HepG2 (cell line): ENCODE data around the gene DCDC1.

Experiments
- BRCA1 ChIP-seq: sonication (generic); formaldehyde crosslinking; IDR thresholded peaks from 2 replicates; pipeline ENCODE4 v1.4.0; 2020; ENCODE audit warnings: missing genetic modification reagents
- JUNB ChIP-seq: sonication (generic); formaldehyde crosslinking; IDR thresholded peaks from 2 replicates; pipeline ENCODE4 v1.8.0; 2022; ENCODE audit warnings: missing genetic modification reagents, mild to moderate bottlenecking, borderline replicate concordance
- MAZ ChIP-seq, 2 experiments: sonication (generic) in 1 of 2; formaldehyde crosslinking in 1 of 2; IDR thresholded peaks; 2 replicates each; pipeline versions ENCODE4 v1.5.0 to v1.6.1; 2012 to 2020; ENCODE audit warnings: low read depth in 2 of 2, mild to moderate bottlenecking in 2 of 2, borderline replicate concordance in 1 of 2, improper control_type of control experiment in 1 of 2, low read length in 1 of 2, missing genetic modification reagents in 1 of 2, moderate library complexity in 1 of 2
- ONECUT2 ChIP-seq: sonication (generic); formaldehyde crosslinking; IDR thresholded peaks from 2 replicates; pipeline ENCODE4 v1.4.0; 2020; ENCODE audit warnings: missing genetic modification reagents
- SNAI1 ChIP-seq: sonication (generic); formaldehyde crosslinking; IDR thresholded peaks from 2 replicates; pipeline ENCODE4 v1.5.0; 2020; ENCODE audit warnings: mild to moderate bottlenecking, missing genetic modification reagents, borderline replicate concordance
- TAF1 ChIP-seq: sonication (generic); formaldehyde crosslinking; IDR thresholded peaks from 2 replicates; pipeline ENCODE4 v1.4.0; 2020; ENCODE audit warnings: missing genetic modification reagents
- ZNF432 ChIP-seq: sonication (generic); formaldehyde crosslinking; IDR thresholded peaks from 2 replicates; pipeline ENCODE4 v1.5.0; 2020; ENCODE audit warnings: missing genetic modification reagents, mild to moderate bottlenecking, borderline replicate concordance
- TF ChIP-seq, protein P1 (sequence below): sonication (generic); formaldehyde crosslinking; IDR thresholded peaks from 2 replicates; pipeline ENCODE4 v1.5.0; 2020; ENCODE audit warnings: mild to moderate bottlenecking, missing genetic modification reagents, moderate library complexity
- TF ChIP-seq, protein P2 (sequence below): sonication (generic); formaldehyde crosslinking; IDR thresholded peaks from 2 replicates; pipeline ENCODE4 v1.4.0; 2020; ENCODE audit warnings: mild to moderate bottlenecking, missing genetic modification reagents
- TF ChIP-seq, protein P3 (sequence below): sonication (generic); formaldehyde crosslinking; IDR thresholded peaks from 2 replicates; pipeline ENCODE4 v1.8.1; 2023; ENCODE audit warnings: mild to moderate bottlenecking, inconsistent platforms, moderate library complexity, missing genetic modification reagents, borderline replicate concordance

DNA sequence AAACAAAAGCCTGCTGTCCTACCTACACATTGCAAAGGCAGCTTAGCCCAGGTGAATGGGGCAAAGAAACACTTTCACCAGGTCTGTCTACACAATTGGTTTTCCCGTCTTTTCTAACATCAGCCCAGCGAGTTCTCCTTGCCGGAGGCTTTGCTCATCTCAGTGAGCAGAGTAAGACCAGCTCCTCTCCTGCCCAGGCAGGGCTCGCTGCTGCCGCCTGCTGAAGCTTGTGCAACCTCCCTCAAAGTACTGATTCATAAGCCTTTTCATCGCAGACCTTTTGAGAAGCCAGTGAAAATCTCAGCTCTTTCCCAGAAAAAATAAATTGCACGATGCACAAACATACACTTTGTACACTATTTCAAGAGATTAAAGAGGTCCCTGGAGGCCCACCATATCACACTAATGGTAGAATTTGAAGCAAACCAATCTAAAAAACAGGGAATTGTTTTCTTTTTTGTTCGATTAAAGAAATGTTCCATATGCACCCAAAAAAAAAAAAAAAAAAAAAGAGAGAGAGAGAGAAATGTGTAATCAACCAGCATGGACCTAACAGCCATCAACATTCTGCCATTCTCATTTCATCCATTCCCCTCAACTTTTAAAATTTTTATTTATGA lies 455.3 kb downstream of the DCDC1 start:
- TF ChIP-seq, protein P1, sequence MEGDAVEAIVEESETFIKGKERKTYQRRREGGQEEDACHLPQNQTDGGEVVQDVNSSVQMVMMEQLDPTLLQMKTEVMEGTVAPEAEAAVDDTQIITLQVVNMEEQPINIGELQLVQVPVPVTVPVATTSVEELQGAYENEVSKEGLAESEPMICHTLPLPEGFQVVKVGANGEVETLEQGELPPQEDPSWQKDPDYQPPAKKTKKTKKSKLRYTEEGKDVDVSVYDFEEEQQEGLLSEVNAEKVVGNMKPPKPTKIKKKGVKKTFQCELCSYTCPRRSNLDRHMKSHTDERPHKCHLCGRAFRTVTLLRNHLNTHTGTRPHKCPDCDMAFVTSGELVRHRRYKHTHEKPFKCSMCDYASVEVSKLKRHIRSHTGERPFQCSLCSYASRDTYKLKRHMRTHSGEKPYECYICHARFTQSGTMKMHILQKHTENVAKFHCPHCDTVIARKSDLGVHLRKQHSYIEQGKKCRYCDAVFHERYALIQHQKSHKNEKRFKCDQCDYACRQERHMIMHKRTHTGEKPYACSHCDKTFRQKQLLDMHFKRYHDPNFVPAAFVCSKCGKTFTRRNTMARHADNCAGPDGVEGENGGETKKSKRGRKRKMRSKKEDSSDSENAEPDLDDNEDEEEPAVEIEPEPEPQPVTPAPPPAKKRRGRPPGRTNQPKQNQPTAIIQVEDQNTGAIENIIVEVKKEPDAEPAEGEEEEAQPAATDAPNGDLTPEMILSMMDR (CRISPR knock-in tag) = peak; percentile 74
- TF ChIP-seq, protein P2, sequence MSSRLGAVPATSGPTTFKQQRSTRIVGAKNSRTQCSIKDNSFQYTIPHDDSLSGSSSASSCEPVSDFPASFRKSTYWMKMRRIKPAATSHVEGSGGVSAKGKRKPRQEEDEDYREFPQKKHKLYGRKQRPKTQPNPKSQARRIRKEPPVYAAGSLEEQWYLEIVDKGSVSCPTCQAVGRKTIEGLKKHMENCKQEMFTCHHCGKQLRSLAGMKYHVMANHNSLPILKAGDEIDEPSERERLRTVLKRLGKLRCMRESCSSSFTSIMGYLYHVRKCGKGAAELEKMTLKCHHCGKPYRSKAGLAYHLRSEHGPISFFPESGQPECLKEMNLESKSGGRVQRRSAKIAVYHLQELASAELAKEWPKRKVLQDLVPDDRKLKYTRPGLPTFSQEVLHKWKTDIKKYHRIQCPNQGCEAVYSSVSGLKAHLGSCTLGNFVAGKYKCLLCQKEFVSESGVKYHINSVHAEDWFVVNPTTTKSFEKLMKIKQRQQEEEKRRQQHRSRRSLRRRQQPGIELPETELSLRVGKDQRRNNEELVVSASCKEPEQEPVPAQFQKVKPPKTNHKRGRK (CRISPR knock-in tag) = no peak
- no peak for TF ChIP-seq SNAI1 (CRISPR knock-in tag)
- TF ChIP-seq, protein P3, sequence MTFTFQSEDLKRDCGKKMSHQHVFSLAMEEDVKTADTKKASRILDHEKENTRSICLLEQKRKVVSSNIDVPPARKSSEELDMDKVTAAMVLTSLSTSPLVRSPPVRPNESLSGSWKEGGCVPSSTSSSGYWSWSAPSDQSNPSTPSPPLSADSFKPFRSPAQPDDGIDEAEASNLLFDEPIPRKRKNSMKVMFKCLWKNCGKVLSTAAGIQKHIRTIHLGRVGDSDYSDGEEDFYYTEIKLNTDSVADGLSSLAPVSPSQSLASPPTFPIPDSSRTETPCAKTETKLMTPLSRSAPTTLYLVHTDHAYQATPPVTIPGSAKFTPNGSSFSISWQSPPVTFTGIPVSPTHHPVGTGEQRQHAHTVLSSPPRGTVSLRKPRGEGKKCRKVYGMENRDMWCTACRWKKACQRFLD (CRISPR knock-in tag) = no peak
- no peak for TF ChIP-seq ZNF432
- TF ChIP-seq ONECUT2 (CRISPR knock-in tag) = no peak
- no peak for TF ChIP-seq MAZ (IDR thresholded peaks at IDR 0.05; ENCODE audit: borderline replicate concordance, low read depth, low read length)
- TF ChIP-seq MAZ (CRISPR knock-in tag; IDR thresholded peaks at IDR 0.05; ENCODE audit: low read depth) = no peak
- TF ChIP-seq JUNB (CRISPR knock-in tag) = no peak
- TF ChIP-seq BRCA1 (CRISPR knock-in tag) = no peak
- TF ChIP-seq TAF1 = no peak
